Endodermal cell (in vitro differentiated cells): ENCODE measurements around the gene WRNIP1. TPM values are rescaled to one million over a fixed set of nuclear protein-coding genes. Genes with fewer than 3 reads are reported as not detected.

Experiments
- DNase-seq: peaks from one replicate; pipeline ENCODE4 v3.0.0-alpha.2; 2017
- H3K27ac ChIP-seq: 2 replicates; pipeline ENCODE4 v1.5.1; 2013; ENCODE audit warnings: mild to moderate bottlenecking, low read depth, low read length, moderate library complexity
- H3K27me3 ChIP-seq: 2 replicates; pipeline ENCODE4 v1.6.1; 2013; ENCODE audit warnings: mild to moderate bottlenecking, low read length, moderate library complexity; ENCODE audit not compliant: insufficient read depth, control insufficient read depth, poor library complexity, severe bottlenecking
- H3K36me3 ChIP-seq: 2 replicates; pipeline ENCODE4 v1.7.0; 2013; ENCODE audit warnings: mild to moderate bottlenecking, low read length, moderate library complexity; ENCODE audit not compliant: control insufficient read depth, insufficient read depth
- H3K4me1 ChIP-seq: one replicate; pipeline ENCODE4 v1.7.0; 2013; ENCODE audit warnings: low read length; ENCODE audit not compliant: control insufficient read depth, insufficient read depth
- H3K4me3 ChIP-seq: 2 replicates; pipeline ENCODE4 v1.5.1; 2013; ENCODE audit warnings: mild to moderate bottlenecking, low read length, moderate library complexity
- H3K9ac ChIP-seq: 2 replicates; pipeline ENCODE4 v1.6.1; 2013; ENCODE audit warnings: mild to moderate bottlenecking, low read length, moderate library complexity; ENCODE audit not compliant: poor library complexity, severe bottlenecking; ENCODE audit errors: extremely low read depth
- H3K9me3 ChIP-seq: 2 replicates; pipeline ENCODE4 v1.6.1; 2013; ENCODE audit warnings: mild to moderate bottlenecking, low read length, moderate library complexity; ENCODE audit not compliant: control insufficient read depth
- H3K27ac Mint-ChIP-seq: 2 replicates; pipeline ENCODE4 v1.8.0; 2020; ENCODE audit warnings: mixed read lengths
- H3K27me3 Mint-ChIP-seq: 2 replicates; pipeline ENCODE4 v1.8.0; 2021; ENCODE audit warnings: mild to moderate bottlenecking, mixed read lengths; ENCODE audit not compliant: insufficient read depth
- H3K36me3 Mint-ChIP-seq: 2 replicates; pipeline ENCODE4 v1.8.0; 2020; ENCODE audit warnings: low read depth, mixed read lengths
- H3K4me1 Mint-ChIP-seq: 2 replicates; pipeline ENCODE4 v1.8.0; 2020; ENCODE audit warnings: mixed read lengths
- H3K4me3 Mint-ChIP-seq: 2 replicates; pipeline ENCODE4 v1.8.0; 2020; ENCODE audit warnings: mild to moderate bottlenecking, moderate library complexity, mixed read lengths
- H3K9me3 Mint-ChIP-seq: 2 replicates; pipeline ENCODE4 v1.8.0; 2020; ENCODE audit warnings: mild to moderate bottlenecking, mixed read lengths
- WGBS, 2 experiments: methylation state at CpG; one replicate each; pipeline versions ENCODE4 v1.1.5 to v1.1.7; 2013; ENCODE audit warnings: missing lambda C conversion rate in 2 of 2, mixed read lengths in 1 of 2; ENCODE audit not compliant: insufficient coverage in 1 of 2, insufficient read length in 1 of 2; 5-methylcytosine and 5-hydroxymethylcytosine counted together
- total RNA-seq, 2 donors: library from RNA; stranded (reverse); fragmentation: NEBNext Ultra II Directional in 1 of 2; extraction: Animal tissue kit (Norgen Biotek cat#: 25700) in 1 of 2; gene quantifications; 2 replicates in 1 of 2; 3 replicates in 1 of 2; pipeline ENCODE4 v1.2.1, GENCODE V29; 2021
- TF ChIP-seq, protein P1 (sequence below): fragments of 200-600 bp; sonication (generic); conservative IDR thresholded peaks from 2 replicates; pipeline ENCODE4 v1.5.0; 2021; ENCODE audit warnings: antibody characterized with exemption, mild to moderate bottlenecking

Gene WRNIP1
- total RNA-seq, 2 donors from 2014 or later, result 30.8 to 33.2 TPM

DNA sequence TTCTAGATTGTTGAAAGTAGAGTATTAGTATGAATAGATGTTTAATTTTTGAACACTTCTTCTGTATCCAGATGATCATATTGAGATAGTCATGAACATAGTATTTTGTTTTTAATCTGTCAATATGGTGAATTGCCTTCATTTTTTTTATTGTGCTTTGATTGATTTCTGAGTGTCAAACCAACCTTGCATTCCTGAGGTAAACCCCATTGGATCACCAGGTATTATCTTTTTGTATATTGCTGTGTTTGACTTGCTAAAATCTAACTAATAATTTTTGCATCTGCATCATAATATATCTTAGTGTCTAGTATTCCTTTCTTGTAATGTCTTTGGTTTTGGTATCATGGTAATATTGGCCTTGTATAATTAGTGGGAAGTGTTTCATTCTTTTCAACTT is 51.0 kb downstream of the WRNIP1 start:
- Mint-ChIP-seq H3K4me1 (no peaks in the 10 kb centered on the region), H3K27ac (no peak overlapping the region)
- TF ChIP-seq, protein P1, sequence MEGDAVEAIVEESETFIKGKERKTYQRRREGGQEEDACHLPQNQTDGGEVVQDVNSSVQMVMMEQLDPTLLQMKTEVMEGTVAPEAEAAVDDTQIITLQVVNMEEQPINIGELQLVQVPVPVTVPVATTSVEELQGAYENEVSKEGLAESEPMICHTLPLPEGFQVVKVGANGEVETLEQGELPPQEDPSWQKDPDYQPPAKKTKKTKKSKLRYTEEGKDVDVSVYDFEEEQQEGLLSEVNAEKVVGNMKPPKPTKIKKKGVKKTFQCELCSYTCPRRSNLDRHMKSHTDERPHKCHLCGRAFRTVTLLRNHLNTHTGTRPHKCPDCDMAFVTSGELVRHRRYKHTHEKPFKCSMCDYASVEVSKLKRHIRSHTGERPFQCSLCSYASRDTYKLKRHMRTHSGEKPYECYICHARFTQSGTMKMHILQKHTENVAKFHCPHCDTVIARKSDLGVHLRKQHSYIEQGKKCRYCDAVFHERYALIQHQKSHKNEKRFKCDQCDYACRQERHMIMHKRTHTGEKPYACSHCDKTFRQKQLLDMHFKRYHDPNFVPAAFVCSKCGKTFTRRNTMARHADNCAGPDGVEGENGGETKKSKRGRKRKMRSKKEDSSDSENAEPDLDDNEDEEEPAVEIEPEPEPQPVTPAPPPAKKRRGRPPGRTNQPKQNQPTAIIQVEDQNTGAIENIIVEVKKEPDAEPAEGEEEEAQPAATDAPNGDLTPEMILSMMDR, result no peak

DNA sequence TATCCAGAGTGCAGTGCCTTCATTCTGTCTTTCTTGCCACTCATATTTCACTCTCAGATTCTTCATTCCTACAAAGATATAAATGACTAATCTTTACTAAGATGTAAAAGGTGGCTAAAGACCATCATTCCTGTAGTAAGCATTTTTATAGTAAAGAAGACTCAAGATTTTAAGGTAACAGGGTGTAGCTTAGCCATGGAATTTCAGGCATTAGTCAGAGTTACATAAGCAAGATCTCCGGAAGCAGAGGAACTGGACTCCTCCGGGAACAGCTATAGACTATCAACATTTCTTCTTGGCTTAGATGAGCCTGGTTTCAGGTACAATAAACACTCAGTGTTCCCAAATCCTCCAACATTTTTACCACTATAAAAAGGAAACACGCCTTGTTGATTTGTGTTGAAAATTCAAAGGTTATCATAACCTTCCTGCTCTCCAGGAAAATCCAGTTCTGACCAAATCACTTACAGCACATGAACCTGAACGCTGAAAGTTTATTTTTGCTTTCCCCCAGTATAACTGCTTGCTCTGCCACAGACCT is 52.8 kb downstream of the WRNIP1 start:
- no peak overlapping the region for H3K9ac ChIP-seq
- H3K4me3 Mint-ChIP-seq, result no peak overlapping the region
- no peak overlapping the region for H3K27ac ChIP-seq
- H3K36me3 Mint-ChIP-seq, result peaks cover 3% of the 10 kb centered on the region
- DNase-seq, result no peak
- H3K4me3 ChIP-seq, result no peak overlapping the region
- no peaks in the 10 kb centered on the region for H3K27me3 Mint-ChIP-seq
- no peaks in the 10 kb centered on the region for H3K36me3 ChIP-seq
- H3K4me1 ChIP-seq, result no peaks in the 10 kb centered on the region
- TF ChIP-seq, protein P1, result no peak
- H3K9me3 ChIP-seq, result peaks cover 14% of the 10 kb centered on the region
- WGBS, 2 experiments, result 82 to 85% methylated on average over 4 of the region's 4 CpGs
- H3K9me3 Mint-ChIP-seq, result peaks cover 19% of the 10 kb centered on the region
- no peaks in the 10 kb centered on the region for H3K27me3 ChIP-seq
- H3K4me1 Mint-ChIP-seq, result no peaks in the 10 kb centered on the region
- no peak overlapping the region for H3K27ac Mint-ChIP-seq

More for the DNA sequence above, 51.0 kb downstream of the WRNIP1 start:
- no peak overlapping the region for H3K27ac ChIP-seq
- no peaks in the 10 kb centered on the region for H3K27me3 ChIP-seq
- no peak overlapping the region for H3K9ac ChIP-seq
- peaks cover 14% of the 10 kb centered on the region for H3K9me3 ChIP-seq
- no peaks in the 10 kb centered on the region for H3K4me1 ChIP-seq
- Mint-ChIP-seq H3K36me3 (peaks cover 3% of the 10 kb centered on the region), H3K9me3 (peaks cover 19% of the 10 kb centered on the region), H3K4me3 (no peak overlapping the region), H3K27me3 (no peaks in the 10 kb centered on the region)
- no peak for DNase-seq
- no peaks in the 10 kb centered on the region for H3K36me3 ChIP-seq
- no peak overlapping the region for H3K4me3 ChIP-seq

DNA sequence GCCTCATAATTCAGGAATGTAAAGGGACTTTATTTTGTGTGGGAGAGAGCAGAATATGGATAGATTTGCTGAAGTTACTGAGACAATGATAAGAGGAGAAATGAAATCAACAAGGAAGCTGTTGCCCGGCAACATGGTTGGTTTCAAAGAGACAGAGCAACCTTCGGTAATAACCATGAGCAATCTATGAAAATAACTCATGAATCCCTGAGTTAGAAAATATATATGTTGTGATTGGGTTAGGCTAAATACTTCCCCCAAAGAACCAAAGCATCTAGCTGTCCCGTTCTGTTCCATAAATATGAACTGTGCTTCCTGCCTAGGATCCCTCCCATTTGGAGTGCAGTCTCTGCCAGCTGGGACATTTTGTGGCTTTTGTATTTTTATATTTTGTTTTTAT is 53.4 kb downstream of the WRNIP1 start:
- H3K9me3 ChIP-seq, result peaks cover 14% of the 10 kb centered on the region
- no peaks in the 10 kb centered on the region for H3K4me1 ChIP-seq
- no peaks in the 10 kb centered on the region for H3K36me3 ChIP-seq
- Mint-ChIP-seq H3K27ac (no peak overlapping the region), H3K27me3 (no peaks in the 10 kb centered on the region), H3K4me3 (no peak overlapping the region), H3K36me3 (peaks cover 3% of the 10 kb centered on the region), H3K4me1 (no peaks in the 10 kb centered on the region), H3K9me3 (peaks cover 19% of the 10 kb centered on the region)
- TF ChIP-seq, protein P1, result no peak
- no peak overlapping the region for H3K4me3 ChIP-seq
- H3K27me3 ChIP-seq, result no peaks in the 10 kb centered on the region
- WGBS, 2 experiments, result 86 to 94% methylated on average over 1 to 3 of the region's 3 CpGs
- DNase-seq, result no peak
- no peak overlapping the region for H3K9ac ChIP-seq
- H3K27ac ChIP-seq, result no peak overlapping the region
